H9 (cell line): ENCODE data around the gene FOXD1. TPM values are rescaled to one million over a fixed set of nuclear protein-coding genes. Genes with fewer than 3 reads are reported as not detected.

Experiments
- DNase-seq: peaks from one replicate; pipeline ENCODE4 v3.0.0-alpha.2; 2017
- H2AFZ ChIP-seq: one replicate; pipeline ENCODE4 v1.6.1; 2013; ENCODE audit warnings: mild to moderate bottlenecking, low read length, control low read depth, moderate library complexity
- H2AK5ac ChIP-seq: 2 replicates; pipeline ENCODE4 v1.6.1; 2013; ENCODE audit warnings: low read length, control low read depth, mixed read lengths; ENCODE audit not compliant: insufficient read length
- H2BK120ac ChIP-seq: one replicate; pipeline ENCODE4 v1.6.1; 2013; ENCODE audit warnings: low read depth, mild to moderate bottlenecking, low read length, control low read depth, inconsistent platforms; ENCODE audit not compliant: poor library complexity, severe bottlenecking
- H2BK12ac ChIP-seq: 2 replicates; pipeline ENCODE4 v1.6.1; 2013; ENCODE audit warnings: low read length, control low read depth, mixed read lengths, low read depth; ENCODE audit not compliant: insufficient read length
- H2BK15ac ChIP-seq: 2 replicates; pipeline ENCODE4 v1.6.1; 2013; ENCODE audit warnings: low read depth, low read length, control low read depth
- H2BK20ac ChIP-seq: one replicate; pipeline ENCODE4 v1.6.1; 2013; ENCODE audit warnings: low read depth, mild to moderate bottlenecking, low read length, control low read depth, inconsistent platforms; ENCODE audit not compliant: poor library complexity, severe bottlenecking
- H2BK5ac ChIP-seq: 2 replicates; pipeline ENCODE4 v1.6.1; 2013; ENCODE audit warnings: low read length, control low read depth, mixed read lengths; ENCODE audit not compliant: insufficient read length
- H3K14ac ChIP-seq: 2 replicates; pipeline ENCODE4 v1.6.1; 2013; ENCODE audit warnings: low read length, control low read depth; ENCODE audit not compliant: insufficient read depth
- H3K18ac ChIP-seq: 2 replicates; pipeline ENCODE4 v1.6.1; 2013; ENCODE audit warnings: low read depth, mild to moderate bottlenecking, mixed read lengths, low read length, control low read depth; ENCODE audit not compliant: insufficient read length
- H3K23ac ChIP-seq: 2 replicates; pipeline ENCODE4 v1.6.1; 2013; ENCODE audit warnings: low read length, control low read depth, mixed read lengths, low read depth; ENCODE audit not compliant: insufficient read length
- H3K23me2 ChIP-seq: 2 replicates; pipeline ENCODE4 v1.6.1; 2013; ENCODE audit warnings: low read depth, mild to moderate bottlenecking, mixed read lengths, low read length, control low read depth; ENCODE audit not compliant: insufficient read length, poor library complexity, severe bottlenecking
- H3K27ac ChIP-seq: 2 replicates; pipeline ENCODE4 v1.5.1; 2013; ENCODE audit warnings: low read length, control low read depth, mixed read lengths, low read depth; ENCODE audit not compliant: insufficient read length
- H3K27me3 ChIP-seq: 2 replicates; pipeline ENCODE4 v1.6.1; 2013; ENCODE audit warnings: low read length, control low read depth, inconsistent platforms; ENCODE audit not compliant: insufficient read depth
- H3K4ac ChIP-seq: 2 replicates; pipeline ENCODE4 v1.6.1; 2013; ENCODE audit warnings: low read depth, mild to moderate bottlenecking, control low read depth, inconsistent platforms, low read length, moderate library complexity
- H3K4me1 ChIP-seq: 2 replicates; pipeline ENCODE4 v1.6.1; 2013; ENCODE audit warnings: low read length, control low read depth, inconsistent platforms; ENCODE audit not compliant: insufficient read depth
- H3K4me2 ChIP-seq: 2 replicates; pipeline ENCODE4 v1.6.1; 2013; ENCODE audit warnings: low read length, control low read depth, mixed read lengths; ENCODE audit not compliant: insufficient read length, insufficient read depth
- H3K56ac ChIP-seq: 2 replicates; pipeline ENCODE4 v1.6.1; 2013; ENCODE audit warnings: low read depth, mild to moderate bottlenecking, mixed read lengths, low read length, control low read depth; ENCODE audit not compliant: insufficient read length
- H3K79me1 ChIP-seq: 2 replicates; pipeline ENCODE4 v1.6.1; 2013; ENCODE audit warnings: low read depth, mild to moderate bottlenecking, moderate library complexity, low read length, control low read depth, inconsistent platforms; ENCODE audit not compliant: insufficient read depth, poor library complexity, severe bottlenecking
- H3K79me2 ChIP-seq: 2 replicates; pipeline ENCODE4 v1.6.1; 2013; ENCODE audit warnings: low read length, control low read depth, inconsistent platforms; ENCODE audit not compliant: insufficient read depth
- H3K9ac ChIP-seq: 2 replicates; pipeline ENCODE4 v1.6.1; 2013; ENCODE audit warnings: low read length, control low read depth, mixed read lengths; ENCODE audit not compliant: insufficient read length; ENCODE audit errors: extremely low read depth
- H3K9me3 ChIP-seq: one replicate; pipeline ENCODE4 v1.6.1; 2013; ENCODE audit warnings: low read depth, low read length, inconsistent platforms; ENCODE audit not compliant: control insufficient read depth
- H3T11ph ChIP-seq: one replicate; pipeline ENCODE4 v1.6.1; 2013; ENCODE audit warnings: mild to moderate bottlenecking, low read length, control low read depth, inconsistent platforms
- H4K20me1 ChIP-seq: one replicate; pipeline ENCODE4 v1.6.1; 2013; ENCODE audit not compliant: control insufficient read depth, insufficient read length, insufficient read depth
- H4K5ac ChIP-seq: 2 replicates; pipeline ENCODE4 v1.6.1; 2013; ENCODE audit warnings: low read depth, mild to moderate bottlenecking, mixed read lengths, low read length, control low read depth; ENCODE audit not compliant: insufficient read length
- H4K8ac ChIP-seq: replicated peaks from 2 replicates; pipeline ENCODE4 v1.6.1; 2013; ENCODE audit warnings: low read length, control low read depth, mixed read lengths, low read depth; ENCODE audit not compliant: insufficient read length
- H4K91ac ChIP-seq: 2 replicates; pipeline ENCODE4 v1.6.1; 2013; ENCODE audit warnings: low read depth, mild to moderate bottlenecking, moderate library complexity, mixed read lengths, low read length, control low read depth; ENCODE audit not compliant: insufficient read length
- H3K27ac Mint-ChIP-seq, 3 experiments: 2 replicates in 2 of 3; 3 replicates in 1 of 3; pipeline ENCODE4 v1.8.0; 2020 to 2021; ENCODE audit warnings: mixed read lengths in 3 of 3, mild to moderate bottlenecking in 1 of 3, moderate library complexity in 1 of 3
- H3K27me3 Mint-ChIP-seq: 2 replicates; pipeline ENCODE4 v1.8.0; 2021; ENCODE audit warnings: low read depth, mild to moderate bottlenecking, moderate library complexity, mixed read lengths
- H3K36me3 Mint-ChIP-seq, 3 experiments: 2 replicates in 2 of 3; 3 replicates in 1 of 3; pipeline ENCODE4 v1.8.0; 2020 to 2021; ENCODE audit warnings: low read depth in 3 of 3, mixed read lengths in 3 of 3; ENCODE audit not compliant: insufficient read depth in 1 of 3
- H3K4me1 Mint-ChIP-seq, 2 experiments: 2 replicates each; pipeline ENCODE4 v1.8.0; 2020; ENCODE audit warnings: mixed read lengths in 2 of 2
- H3K4me3 Mint-ChIP-seq, 2 experiments: 2 replicates in 1 of 2; 3 replicates in 1 of 2; pipeline ENCODE4 v1.8.0; 2020 to 2021; ENCODE audit warnings: mild to moderate bottlenecking in 2 of 2, mixed read lengths in 2 of 2, moderate library complexity in 1 of 2
- H3K9me3 Mint-ChIP-seq, 2 experiments: 2 replicates in 1 of 2; 3 replicates in 1 of 2; pipeline ENCODE4 v1.8.0; 2020; ENCODE audit warnings: mild to moderate bottlenecking in 2 of 2, mixed read lengths in 2 of 2, moderate library complexity in 1 of 2
- CTCF ChIP-seq: fragments of 200-600 bp; sonication (generic); conservative IDR thresholded peaks from 3 replicates; pipeline ENCODE4 v1.8.0; 2021; ENCODE audit warnings: antibody characterized with exemption, mild to moderate bottlenecking
- WGBS: extraction: QIAGEN DNeasy Blood & Tissue Kit; methylation state at CpG from one replicate; pipeline ENCODE4 v1.1.7; 2013; ENCODE audit warnings: missing lambda C conversion rate, low lambda C conversion rate, mixed read lengths; ENCODE audit not compliant: insufficient read length; ENCODE audit errors: extremely low coverage; 5-methylcytosine and 5-hydroxymethylcytosine counted together
- total RNA-seq: library from RNA; stranded (reverse); gene quantifications from 2 replicates; pipeline ENCODE4 v1.2.1, GENCODE V29; 2021

The FOXD1 gene
- total RNA-seq, 1 experiment from 2014 or later, result 0.20 TPM

GRCh38 chr5:73433272-73433981 lies 15.2 kb downstream of the FOXD1 start:
- Histone ChIP-seq H4K91ac (no peak overlapping the region), H3K9ac (no peak overlapping the region), H4K8ac (no peak overlapping the region), H2AFZ (no peak overlapping the region), H4K20me1 (no peaks in the 10 kb centered on the region), H3K27me3 (peaks cover 40% of the 10 kb centered on the region), H3K4ac (no peak overlapping the region), H3K56ac (no peak overlapping the region), H2BK120ac (no peak overlapping the region), H3K23me2 (peaks cover 8% of the 10 kb centered on the region), H3K14ac (no peak overlapping the region), H3K79me2 (no peaks in the 10 kb centered on the region), H3K18ac (no peak overlapping the region), H3K27ac (no peak overlapping the region), H2BK20ac (no peak overlapping the region), H2BK5ac (no peak overlapping the region), H3K4me1 (no peaks in the 10 kb centered on the region), H3T11ph (no peak overlapping the region), H3K4me2 (no peak overlapping the region), H3K9me3 (no peaks in the 10 kb centered on the region), H2BK12ac (no peak overlapping the region), H4K5ac (no peak overlapping the region), H2BK15ac (no peak overlapping the region), H2AK5ac (no peak overlapping the region), H3K23ac (no peak overlapping the region), H3K79me1 (no peaks in the 10 kb centered on the region)
- Mint-ChIP-seq H3K4me1 (peaks cover 18 to 23% of the 10 kb centered on the region in 2 experiments), H3K27ac (no peak overlapping the region), H3K9me3 (peaks cover 0 to 2% of the 10 kb centered on the region in 2 experiments; a peak in 1 of 5 replicates), H3K36me3 (no peaks in the 10 kb centered on the region), H3K4me3 (no peak overlapping the region), H3K27me3 (peaks cover 95% of the 10 kb centered on the region)
- no peak for DNase-seq
- WGBS, result no CpG with 5 or more reads among the region's 4 CpGs
- no peak for TF ChIP-seq CTCF
